ENCODE results near the gene DUS3L. TPM values are rescaled to one million over a fixed set of nuclear protein-coding genes. Genes with fewer than 3 reads are reported as not detected.

The DUS3L gene
- polyA plus RNA-seq, 3 donors from 2014 or later: 21.2 to 42.5 (median 33.4) TPM

DNA sequence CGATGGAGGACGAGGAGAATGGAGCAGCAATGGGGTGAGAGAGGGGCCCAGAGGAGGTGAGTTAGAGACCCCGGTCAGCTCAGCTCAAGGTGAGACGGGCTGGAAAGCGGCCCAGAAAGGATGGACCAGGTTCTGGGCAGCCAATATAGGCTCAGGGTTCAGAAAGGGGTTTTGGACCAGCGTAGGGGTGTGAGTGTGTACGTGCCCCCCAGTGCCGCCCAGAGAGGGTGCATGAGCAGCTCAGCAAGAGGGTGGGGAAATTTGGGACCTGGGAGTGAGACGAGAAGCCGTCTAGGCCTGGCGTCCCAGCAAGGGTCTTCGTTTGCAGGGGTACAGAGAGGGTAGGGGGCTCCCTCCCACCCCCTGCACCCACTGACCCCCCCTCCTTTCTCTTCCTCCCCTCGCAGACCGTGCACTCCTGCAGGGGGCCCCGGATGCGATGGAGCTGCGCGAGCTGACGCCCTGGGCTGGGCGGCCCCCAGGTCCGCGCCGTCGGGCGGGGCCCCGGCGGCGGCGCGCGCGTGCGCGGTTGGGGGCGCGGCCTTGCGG is 36.5 kb upstream of the DUS3L start:
- H3K27me3 Mint-ChIP-seq (ENCODE audit: low read depth in 3 of 3): peaks cover 5 to 15% (median 13%) of the 10 kb centered on the region in 3 donors
- H3K36me3 Mint-ChIP-seq: no peaks in the 10 kb centered on the region
- no peak for DNase-seq
- H3K4me3 Mint-ChIP-seq: peak overlapping the region; percentile 81 to 93 (median 87)
- H3K9me3 Mint-ChIP-seq: peaks cover 0 to 1% (median 0%) of the 10 kb centered on the region in 6 donors
- H3K27ac Mint-ChIP-seq: peak overlapping the region; percentile 80 to 98 (median 88)
- peaks cover 5 to 21% of the 10 kb centered on the region in 2 donors for H3K4me1 Mint-ChIP-seq

GRCh38 chr19:5826531-5827341 is 35.8 kb upstream of the DUS3L start:
- Mint-ChIP-seq H3K27me3 (ENCODE audit: low read depth in 3 of 3) (peaks cover 5 to 15% (median 12%) of the 10 kb centered on the region in 3 donors), H3K9me3 (peaks cover 0 to 2% (median 0%) of the 10 kb centered on the region in 6 donors), H3K4me1 (peaks cover 5 to 21% of the 10 kb centered on the region in 2 donors), H3K36me3 (no peaks in the 10 kb centered on the region), H3K27ac (peak overlapping the region; percentile 80 to 98 (median 88)), H3K4me3 (peak overlapping the region; percentile 79 to 87 (median 81))
- no peak for DNase-seq

DNA sequence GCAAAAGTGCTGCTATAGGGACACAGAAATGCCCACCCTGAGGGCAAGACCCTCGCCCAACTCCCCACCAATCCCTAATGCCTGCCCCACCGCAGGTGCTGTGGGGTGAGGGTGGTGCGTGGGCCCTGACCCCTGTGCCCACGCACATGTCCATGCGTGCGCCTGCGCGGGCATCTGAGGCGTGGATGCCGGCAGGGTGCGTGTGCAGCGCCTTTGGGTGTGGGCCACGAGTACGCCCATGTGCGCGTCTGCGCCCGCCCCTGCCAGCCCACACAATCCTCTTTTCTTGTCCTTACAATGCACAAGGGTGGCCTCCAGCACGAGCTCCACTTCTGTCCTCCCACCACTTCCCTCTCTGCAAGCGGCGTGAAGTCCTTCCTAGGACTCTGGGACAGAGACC is 34.2 kb upstream of the DUS3L start:
- Mint-ChIP-seq H3K27me3 (ENCODE audit: low read depth in 3 of 3) (peaks cover 5 to 14% (median 14%) of the 10 kb centered on the region in 3 donors), H3K27ac (no peak overlapping the region), H3K4me1 (peaks cover 5 to 20% of the 10 kb centered on the region in 2 donors), H3K9me3 (peaks cover 0 to 6% (median 0%) of the 10 kb centered on the region in 6 donors), H3K36me3 (no peaks in the 10 kb centered on the region), H3K4me3 (no peak overlapping the region)
- no peak for DNase-seq

DNA sequence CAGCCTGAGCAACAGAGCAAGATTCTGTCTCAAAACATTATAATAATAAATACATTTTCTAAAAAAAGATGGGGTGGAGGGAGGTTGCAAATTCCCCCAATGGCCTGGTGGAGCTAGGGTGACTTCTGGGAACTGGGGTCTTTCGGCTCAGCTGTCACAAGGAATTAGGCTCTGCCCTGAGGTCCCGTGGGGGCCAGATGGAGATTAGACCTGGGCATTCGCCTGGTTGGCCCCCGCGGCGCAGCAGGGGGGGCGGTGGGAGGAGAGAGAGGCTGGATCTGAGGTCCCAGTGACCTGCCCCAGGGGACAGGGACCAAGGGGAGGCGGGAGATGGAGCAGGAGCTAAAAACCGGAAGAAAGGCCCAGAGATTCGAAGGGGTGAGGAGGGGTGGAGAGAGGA is 33.8 kb upstream of the DUS3L start:
- peaks cover 5 to 18% of the 10 kb centered on the region in 2 donors for H3K4me1 Mint-ChIP-seq
- peaks cover 0 to 6% (median 0%) of the 10 kb centered on the region in 6 donors for H3K9me3 Mint-ChIP-seq
- no peak overlapping the region for H3K27ac Mint-ChIP-seq
- H3K36me3 Mint-ChIP-seq: no peaks in the 10 kb centered on the region
- no peak for DNase-seq
- H3K4me3 Mint-ChIP-seq: no peak overlapping the region
- peaks cover 5 to 14% (median 10%) of the 10 kb centered on the region in 3 donors for H3K27me3 Mint-ChIP-seq (ENCODE audit: low read depth in 3 of 3)

DNA sequence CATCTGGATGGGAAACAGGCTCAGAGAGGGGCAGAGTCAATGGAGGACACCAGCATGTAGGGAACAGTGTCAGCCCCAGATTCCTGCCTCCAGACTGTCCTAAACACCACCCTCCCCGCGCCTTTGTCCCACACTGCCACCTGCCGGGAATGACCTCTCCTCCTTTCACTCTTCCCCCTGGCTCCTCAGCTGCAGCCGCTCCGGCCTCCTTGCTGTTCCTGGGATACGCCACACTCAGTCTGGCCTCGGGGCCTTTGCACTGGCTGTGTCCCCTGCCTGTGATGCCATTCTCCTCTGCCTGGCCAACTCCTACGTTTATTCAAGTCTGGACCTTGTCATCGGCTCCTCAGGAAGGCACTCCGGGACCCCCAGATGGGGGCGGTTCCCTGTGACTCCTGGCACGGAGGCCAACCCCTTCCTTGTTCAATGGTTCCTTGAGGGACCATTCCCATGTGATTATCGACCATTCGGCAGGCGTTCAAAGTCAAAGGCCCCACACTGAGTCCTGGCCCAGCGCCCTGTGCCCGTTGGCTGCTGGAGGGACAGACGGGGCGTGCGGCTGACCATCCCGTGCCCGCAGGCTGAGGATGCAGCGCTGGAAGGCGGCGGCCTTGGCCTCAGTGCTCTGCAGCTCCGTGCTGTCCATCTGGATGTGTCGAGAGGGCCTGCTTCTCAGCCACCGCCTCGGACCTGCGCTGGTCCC is 32.8 kb upstream of the DUS3L start:
- H3K27ac Mint-ChIP-seq: no peak overlapping the region
- H3K9me3 Mint-ChIP-seq: peaks cover 0 to 6% (median 0%) of the 10 kb centered on the region in 6 donors
- H3K36me3 Mint-ChIP-seq: no peaks in the 10 kb centered on the region
- peaks cover 5 to 14% (median 10%) of the 10 kb centered on the region in 3 donors for H3K27me3 Mint-ChIP-seq (ENCODE audit: low read depth in 3 of 3)
- H3K4me1 Mint-ChIP-seq: peaks cover 5 to 17% of the 10 kb centered on the region in 2 donors
- H3K4me3 Mint-ChIP-seq: no peak overlapping the region
- no peak for DNase-seq

GRCh38 chr19:5822181-5822844 is 31.4 kb upstream of the DUS3L start:
- no peak overlapping the region for H3K27ac Mint-ChIP-seq
- no peak overlapping the region for H3K4me3 Mint-ChIP-seq
- peaks cover 0 to 9% (median 5%) of the 10 kb centered on the region in 3 donors for H3K27me3 Mint-ChIP-seq (ENCODE audit: low read depth in 3 of 3)
- no peak for DNase-seq
- H3K4me1 Mint-ChIP-seq: peaks cover 5 to 11% of the 10 kb centered on the region in 2 donors
- H3K36me3 Mint-ChIP-seq: no peaks in the 10 kb centered on the region
- peaks cover 0 to 6% (median 0%) of the 10 kb centered on the region in 6 donors for H3K9me3 Mint-ChIP-seq

DNA sequence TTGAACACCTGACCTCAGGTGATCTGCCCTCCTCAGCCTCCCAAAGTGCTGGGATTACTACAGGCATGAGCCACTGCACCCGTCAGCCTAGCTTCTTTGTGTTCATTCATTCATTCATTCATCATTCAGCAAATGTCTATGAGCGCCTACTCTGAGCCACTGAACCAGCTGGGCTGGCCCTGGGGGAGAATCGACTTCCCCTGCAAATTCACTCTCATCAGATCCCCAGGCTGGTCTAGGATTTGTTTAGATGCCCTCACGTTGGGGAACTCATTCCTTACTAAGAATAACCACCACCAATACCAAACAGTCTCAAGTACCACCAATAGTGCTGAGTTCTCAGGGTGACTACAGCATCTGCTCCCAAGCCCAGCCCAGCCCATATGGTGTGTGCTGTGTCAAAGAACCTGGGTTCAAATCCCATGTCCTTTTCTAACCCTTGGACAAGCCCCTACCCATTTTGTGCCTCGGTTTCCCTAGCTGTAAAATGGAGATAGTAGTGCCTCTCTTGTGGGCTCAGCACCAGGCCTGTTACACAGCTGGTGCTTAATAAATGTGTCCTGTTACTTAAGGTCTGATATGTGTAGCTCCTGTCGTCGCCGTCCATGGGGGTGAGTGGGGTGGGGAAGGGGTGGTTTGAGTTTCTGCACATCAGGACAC is 30.7 kb upstream of the DUS3L start:
- Mint-ChIP-seq H3K4me1 (peaks cover 0 to 4% of the 10 kb centered on the region in 2 donors), H3K9me3 (peaks cover 0 to 6% (median 0%) of the 10 kb centered on the region in 6 donors), H3K4me3 (no peak overlapping the region), H3K27ac (no peak overlapping the region), H3K36me3 (no peaks in the 10 kb centered on the region), H3K27me3 (ENCODE audit: low read depth in 3 of 3) (peaks cover 0 to 5% (median 5%) of the 10 kb centered on the region in 3 donors)
- DNase-seq: no peak

GRCh38 chr19:5820785-5821184 is 29.8 kb upstream of the DUS3L start:
- Mint-ChIP-seq H3K9me3 (peaks cover 0 to 6% (median 0%) of the 10 kb centered on the region in 6 donors), H3K27me3 (ENCODE audit: low read depth in 3 of 3) (peaks cover 0 to 5% (median 5%) of the 10 kb centered on the region in 3 donors), H3K4me1 (peaks cover 0 to 2% of the 10 kb centered on the region in 2 donors), H3K27ac (no peak overlapping the region), H3K4me3 (no peak overlapping the region), H3K36me3 (no peaks in the 10 kb centered on the region)
- no peak for DNase-seq

- no peak overlapping the region for H3K27ac Mint-ChIP-seq
- peaks cover 0 to 5% (median 0%) of the 10 kb centered on the region in 6 donors for H3K9me3 Mint-ChIP-seq
- H3K4me3 Mint-ChIP-seq: no peak overlapping the region
- H3K4me1 Mint-ChIP-seq: peaks cover 0 to 2% of the 10 kb centered on the region in 2 donors
- H3K36me3 Mint-ChIP-seq: no peaks in the 10 kb centered on the region
- peaks cover 0 to 6% (median 3%) of the 10 kb centered on the region in 3 donors for H3K27me3 Mint-ChIP-seq (ENCODE audit: low read depth in 3 of 3)
- DNase-seq: no peak
Measured at GRCh38 chr19:5818594-5818993, 27.6 kb upstream of the DUS3L start.

DNA sequence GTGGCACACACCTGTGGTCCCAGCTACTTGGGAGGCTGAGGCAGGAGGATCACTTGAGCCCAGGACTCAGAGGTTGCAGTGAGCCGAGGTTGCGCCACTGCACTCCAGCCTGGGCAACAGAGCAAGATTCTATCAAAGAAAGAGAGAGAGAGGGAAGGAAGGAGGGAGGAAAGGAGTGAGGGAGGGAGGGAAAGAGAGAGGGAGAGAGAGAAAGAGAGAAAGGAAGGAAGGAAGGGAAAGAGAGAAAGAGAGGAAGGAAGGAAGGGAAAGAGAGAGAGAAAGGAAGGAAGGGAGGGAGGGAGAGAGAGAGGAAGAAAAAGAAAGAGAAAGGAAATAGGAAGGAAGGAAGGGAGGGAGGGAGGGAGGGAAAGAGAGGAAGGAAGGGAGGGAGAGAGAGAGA is 26.3 kb upstream of the DUS3L start:
- Mint-ChIP-seq H3K36me3 (no peaks in the 10 kb centered on the region), H3K27me3 (ENCODE audit: low read depth in 3 of 3) (peaks cover 0 to 6% (median 3%) of the 10 kb centered on the region in 3 donors), H3K27ac (no peak overlapping the region)

DNA sequence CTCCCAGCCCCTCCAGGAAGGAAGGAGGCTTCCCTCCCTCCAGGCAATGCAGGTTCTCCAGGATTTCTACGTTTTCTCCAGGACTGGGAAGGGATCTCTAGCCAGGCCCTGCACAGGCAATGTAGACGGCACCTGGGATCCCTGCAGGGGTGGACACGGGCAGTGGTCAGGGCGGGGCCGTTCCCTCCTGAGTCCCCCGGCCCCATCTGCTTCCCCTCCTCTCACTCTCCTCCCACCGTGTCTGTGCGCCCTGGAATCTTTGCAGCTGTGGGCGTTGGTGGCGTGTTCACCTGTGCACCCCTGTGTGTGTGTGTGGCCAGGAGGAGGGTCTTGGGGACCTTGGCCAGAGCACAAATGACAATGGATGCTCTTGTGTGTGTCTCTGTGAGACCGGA is 23.9 kb upstream of the DUS3L start:
- Mint-ChIP-seq H3K36me3 (no peaks in the 10 kb centered on the region), H3K4me1 (peaks cover 0 to 2% of the 10 kb centered on the region in 2 donors), H3K4me3 (no peak overlapping the region), H3K9me3 (peaks cover 0 to 1% (median 0%) of the 10 kb centered on the region in 6 donors), H3K27me3 (ENCODE audit: low read depth in 3 of 3) (peaks cover 0 to 6% (median under 1%) of the 10 kb centered on the region in 3 donors), H3K27ac (peak overlapping the region in 1 of 6 donors; percentile 64)
- no peak for DNase-seq

More for the DNA sequence above, 26.3 kb upstream of the DUS3L start:
- no peak for DNase-seq
- Mint-ChIP-seq H3K9me3 (peaks cover 0 to 5% (median 0%) of the 10 kb centered on the region in 6 donors), H3K4me1 (peaks cover 0 to 2% of the 10 kb centered on the region in 2 donors), H3K4me3 (no peak overlapping the region)

DNA sequence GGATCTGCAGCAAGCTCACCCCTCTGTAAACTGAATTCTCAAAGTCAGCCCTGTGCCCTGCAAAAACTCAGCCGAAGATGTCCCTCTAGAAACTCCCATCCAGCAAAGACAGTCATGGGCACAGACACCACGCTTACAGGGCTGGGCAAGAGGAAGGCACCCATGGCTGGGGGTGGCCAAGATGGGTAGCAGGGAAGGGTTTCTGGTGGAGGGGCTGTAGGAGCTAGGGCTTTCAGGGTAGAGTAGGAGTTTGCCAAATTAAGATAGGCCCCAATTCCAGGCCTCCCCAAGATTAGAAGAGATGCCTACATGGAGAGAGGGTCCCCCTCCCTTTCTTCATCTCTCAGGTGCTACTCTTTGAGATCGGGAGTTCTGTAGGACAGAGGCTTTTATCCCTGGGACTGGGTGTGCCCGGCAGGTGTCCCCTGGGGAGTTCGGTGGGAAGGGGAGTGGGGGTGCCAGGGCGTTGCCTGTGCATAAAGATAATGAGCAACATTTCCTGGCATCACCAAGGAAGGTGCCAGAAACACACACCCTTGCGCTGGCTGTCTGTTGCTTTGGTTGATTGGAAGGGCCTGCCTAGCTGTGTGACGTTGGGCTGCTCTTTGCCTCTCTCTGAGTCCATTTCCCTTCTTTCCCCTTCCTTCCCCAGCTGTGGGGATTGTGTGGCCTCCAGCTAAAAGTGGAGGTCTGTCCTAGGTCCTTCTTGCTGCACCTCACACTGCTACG is 23.3 kb upstream of the DUS3L start:
- Mint-ChIP-seq H3K36me3 (no peaks in the 10 kb centered on the region), H3K27ac (no peak overlapping the region), H3K4me1 (peaks cover 0 to 2% of the 10 kb centered on the region in 2 donors), H3K9me3 (peaks cover 0 to 1% (median 0%) of the 10 kb centered on the region in 6 donors), H3K4me3 (no peak overlapping the region), H3K27me3 (ENCODE audit: low read depth in 3 of 3) (peaks cover 0 to 6% (median 3%) of the 10 kb centered on the region in 3 donors)
- DNase-seq: no peak

All from immature natural killer cell (primary cell).